HepG2 (cell line): ENCODE data around the gene SSH3. TPM values are rescaled to one million over a fixed set of nuclear protein-coding genes. Genes with fewer than 3 reads are reported as not detected.

ENCODE experiments used
- ARID4A ChIP-seq: sonication (generic); formaldehyde crosslinking; IDR thresholded peaks from 2 replicates; pipeline ENCODE4 v1.5.0; 2020; ENCODE audit warnings: mild to moderate bottlenecking, missing genetic modification reagents, borderline replicate concordance
- DNMT1 ChIP-seq: sonication (generic); formaldehyde crosslinking; IDR thresholded peaks from 2 replicates; pipeline ENCODE4 v1.5.1; 2020; ENCODE audit warnings: mild to moderate bottlenecking, missing genetic modification reagents
- EP300 ChIP-seq, 3 experiments: sonication (generic) in 1 of 3; formaldehyde crosslinking in 1 of 3; IDR thresholded peaks; 2 replicates each; pipeline versions ENCODE4 v1.5.1 to v1.6.1; 2011 to 2020; ENCODE audit warnings: low read depth in 2 of 3, low read length in 2 of 3, borderline replicate concordance in 1 of 3, improper control_type of control experiment in 1 of 3, mild to moderate bottlenecking in 1 of 3, missing genetic modification reagents in 1 of 3, moderate library complexity in 1 of 3
- FOSL2 ChIP-seq: sonication (generic); formaldehyde crosslinking; IDR thresholded peaks from 2 replicates; pipeline ENCODE4 v1.4.0; 2020; ENCODE audit warnings: missing genetic modification reagents
- FOXA1 ChIP-seq, 2 experiments: fragments of 450-650 bp in 1 of 2; sonication (generic) in 1 of 2; formaldehyde crosslinking in 1 of 2; IDR thresholded peaks; 2 replicates each; pipeline versions ENCODE4 v1.4.0 to v1.6.1; 2016 to 2020; ENCODE audit warnings: missing genetic modification reagents in 1 of 2
- HNRNPLL ChIP-seq: fragments of 200-400 bp; formaldehyde crosslinking; IDR thresholded peaks from 2 replicates; pipeline ENCODE4 v1.6.1; 2017; ENCODE audit warnings: mild to moderate bottlenecking, low read depth, low read length; ENCODE audit not compliant: poor library complexity, severe bottlenecking
- NCOA2 ChIP-seq: sonication (generic); formaldehyde crosslinking; IDR thresholded peaks from 2 replicates; pipeline ENCODE4 v1.8.0; 2022; ENCODE audit warnings: inconsistent platforms
- NCOR1 ChIP-seq: fragments of 200-600 bp; sonication (generic); IDR thresholded peaks from 2 replicates; pipeline ENCODE4 v1.7.0; 2017; ENCODE audit warnings: antibody characterized with exemption, low read length, borderline replicate concordance
- PRDM10 ChIP-seq: sonication (generic); formaldehyde crosslinking; IDR thresholded peaks from 2 replicates; pipeline ENCODE4 v1.4.0; 2020; ENCODE audit warnings: low read depth, missing genetic modification reagents
- SMARCE1 ChIP-seq: fragments of 450-650 bp; IDR thresholded peaks from 2 replicates; pipeline ENCODE4 v1.6.1; 2017; ENCODE audit warnings: borderline replicate concordance
- SOX13 ChIP-seq, 3 experiments: fragments of 450-650 bp in 1 of 3; sonication (generic) in 1 of 3; formaldehyde crosslinking in 1 of 3; IDR thresholded peaks in 2 of 3; conservative IDR thresholded peaks in 1 of 3; 2 replicates each; pipeline versions ENCODE4 v1.5.0 to v1.6.1; 2016 to 2020; ENCODE audit warnings: antibody characterized with exemption in 1 of 3, mild to moderate bottlenecking in 1 of 3, missing compliant biosample characterization in 1 of 3, missing genetic modification reagents in 1 of 3, moderate library complexity in 1 of 3
- TGIF2 ChIP-seq: IDR thresholded peaks from 2 replicates; pipeline ENCODE4 v1.6.1; 2016; ENCODE audit warnings: control low read depth, missing compliant biosample characterization
- ZBTB34 ChIP-seq: sonication (generic); formaldehyde crosslinking; IDR thresholded peaks from 2 replicates; pipeline ENCODE4 v1.8.0; 2022; ENCODE audit warnings: mild to moderate bottlenecking, missing genetic modification reagents
- ZNF484 ChIP-seq: sonication (generic); formaldehyde crosslinking; IDR thresholded peaks from 2 replicates; pipeline ENCODE4 v1.5.1; 2020; ENCODE audit warnings: mild to moderate bottlenecking, low read depth, missing genetic modification reagents, borderline replicate concordance
- ZNF780A ChIP-seq: sonication (generic); formaldehyde crosslinking; IDR thresholded peaks from 2 replicates; pipeline ENCODE4 v1.8.0; 2022; ENCODE audit warnings: mild to moderate bottlenecking, missing genetic modification reagents, moderate library complexity
- ZNF792 ChIP-seq: IDR thresholded peaks from 2 replicates; pipeline ENCODE4 v1.6.1; 2016
- polyA plus RNA-seq, 8 experiments: library from polyadenylated mRNA; depleted of rRNA in 3 of 8; stranded (reverse) in 7 of 8; unstranded in 1 of 8; fragments of >200 nt; fragmentation: Illumina TruSeq in 4 of 8; extraction: Trizol in 4 of 8; gene quantifications; 2 replicates each; pipeline versions ENCODE4 v1.2.1 to v1.2.3, GENCODE V29; 2011 to 2016; ENCODE audit warnings: low read depth in 4 of 8, missing spikeins in 1 of 8, mixed read lengths in 1 of 8; ENCODE audit not compliant: insufficient read depth in 1 of 8
- total RNA-seq, 5 experiments: library from RNA; depleted of rRNA; stranded (reverse); fragments of >200 nt; fragmentation: Illumina TruSeq; extraction: Trizol; gene quantifications; 2 replicates each; pipeline ENCODE4 v1.2.3, GENCODE V29; 2016; ENCODE audit warnings: low read depth in 1 of 5
- TF ChIP-seq, protein P1 (sequence below), 2 experiments: fragments of 450-650 bp in 1 of 2; sonication (generic) in 1 of 2; formaldehyde crosslinking; IDR thresholded peaks; 2 replicates each; pipeline versions ENCODE4 v1.5.0 to v1.8.0; 2020 to 2022; ENCODE audit warnings: mild to moderate bottlenecking in 1 of 2, missing genetic modification reagents in 1 of 2

SSH3 gene
- total and polyA plus RNA-seq, 2 of the 13 experiments (the other 11 are each of a cell fraction or from before 2014, with no cell fraction given) = 12.4 to 18.8 TPM

- TF ChIP-seq ARID4A (CRISPR knock-in tag) = peak; percentile 83
- no peak for TF ChIP-seq ZNF484 (CRISPR knock-in tag)
- TF ChIP-seq NCOA2 (CRISPR knock-in tag) = no peak
- no peak for TF ChIP-seq ZBTB34 (CRISPR knock-in tag)
- no peak for TF ChIP-seq FOXA1 (IDR thresholded peaks at IDR 0.05)
- TF ChIP-seq FOXA1 (CRISPR knock-in tag; IDR thresholded peaks at IDR 0.05) = no peak
- TF ChIP-seq DNMT1 = no peak
- peak; percentile 40; the same call in 1 of the 2 replicates for TF ChIP-seq ZNF792 (CRISPR knock-in tag)
- peak; percentile 56 for TF ChIP-seq HNRNPLL
- no peak for TF ChIP-seq PRDM10
- 0 out of 4 replicates have a peak, but pooled peaks of 1 of the 2 experiments have one; percentile 11 for TF ChIP-seq EP300 (IDR thresholded peaks at IDR 0.05; ENCODE audit: low read depth in 2 of 2, low read length in 2 of 2)
- no peak; the same call in 1 of the 2 replicates for TF ChIP-seq EP300 (CRISPR knock-in tag; IDR thresholded peaks at IDR 0.05; ENCODE audit: borderline replicate concordance)
- TF ChIP-seq ZNF780A = no peak
- TF ChIP-seq NCOR1 = no peak; the same call in 1 of the 2 replicates
- TF ChIP-seq, protein P1, sequence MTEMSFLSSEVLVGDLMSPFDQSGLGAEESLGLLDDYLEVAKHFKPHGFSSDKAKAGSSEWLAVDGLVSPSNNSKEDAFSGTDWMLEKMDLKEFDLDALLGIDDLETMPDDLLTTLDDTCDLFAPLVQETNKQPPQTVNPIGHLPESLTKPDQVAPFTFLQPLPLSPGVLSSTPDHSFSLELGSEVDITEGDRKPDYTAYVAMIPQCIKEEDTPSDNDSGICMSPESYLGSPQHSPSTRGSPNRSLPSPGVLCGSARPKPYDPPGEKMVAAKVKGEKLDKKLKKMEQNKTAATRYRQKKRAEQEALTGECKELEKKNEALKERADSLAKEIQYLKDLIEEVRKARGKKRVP (CRISPR knock-in tag; IDR thresholded peaks at IDR 0.05) = no peak
- TF ChIP-seq FOSL2 (CRISPR knock-in tag) = peak; percentile 10; the same call in 1 of the 2 replicates
- no peak for TF ChIP-seq SOX13 (IDR thresholded peaks at IDR 0.05)
- no peak for TF ChIP-seq SOX13 (CRISPR knock-in tag; conservative IDR thresholded peaks at IDR 0.05 in 1 of 2, IDR thresholded peaks at IDR 0.05 in 1 of 2)
- TF ChIP-seq TGIF2 (CRISPR knock-in tag) = no peak
- TF ChIP-seq SMARCE1 = no peak
These were observed 50.2 kb downstream of the SSH3 start, which contains the start of gene POLD4 (continued) for GRCh38 chr11:67353317-67354074.
